BLaER1 treated with 17β-estradiol and CSF1 and Interleukin-3, amounts not matched to agents 10 nM and 100 nM (cell line): ENCODE data around the gene SPG21.
"Not testable (repeated sequence)": the region's sequence is repeated elsewhere in the genome, so short reads cannot be mapped to it uniquely, and the experiment has no call there.

Experiments
- H3K27ac ChIP-seq, 11 experiments: shearing (Covaris generic); formaldehyde crosslinking; 2 replicates each; pipeline ENCODE4 v1.8.1; 2022
- H3K27me3 ChIP-seq, 11 experiments: shearing (Covaris generic); formaldehyde crosslinking; 2 replicates each; pipeline ENCODE4 v1.8.1; 2022
- H3K36me3 ChIP-seq, 11 experiments: shearing (Covaris generic); formaldehyde crosslinking; 2 replicates each; pipeline ENCODE4 v1.8.1; 2022
- H3K4me1 ChIP-seq, 10 experiments: shearing (Covaris generic); formaldehyde crosslinking; 2 replicates each; pipeline ENCODE4 v1.8.1; 2022
- H3K4me2 ChIP-seq, 11 experiments: shearing (Covaris generic); formaldehyde crosslinking; 2 replicates each; pipeline ENCODE4 v1.8.1; 2022
- H3K4me3 ChIP-seq, 10 experiments: shearing (Covaris generic); formaldehyde crosslinking; 2 replicates each; pipeline ENCODE4 v1.8.1; 2022
- H3K9ac ChIP-seq, 11 experiments: shearing (Covaris generic); formaldehyde crosslinking; 2 replicates each; pipeline ENCODE4 v1.8.1; 2022
- H3K9me3 ChIP-seq, 11 experiments: shearing (Covaris generic); formaldehyde crosslinking; replicated peaks in 1 of 11; 2 replicates each; pipeline ENCODE4 v1.8.1; 2022
- H4K20me1 ChIP-seq, 11 experiments: shearing (Covaris generic); formaldehyde crosslinking; 2 replicates each; pipeline ENCODE4 v1.8.1; 2022
- Cebpa-rat ChIP-seq, 11 experiments: shearing (Covaris generic); IDR thresholded peaks; 2 replicates each; pipeline ENCODE4 v1.8.1; 2022

The SPG21 gene

GRCh38 chr15:65028921-65029735 lies 39.4 kb upstream of the SPG21 start, which contains the start of gene MTFMT:
MTFMT (minus strand) TSS chr15:65029639; CDS start chr15:65029613, 26 bp downstream.
- Histone ChIP-seq H3K9ac (peak within 1 kb of the TSS; percentile 81 to 96 (median 87)), H3K4me2 (peak within 1 kb of the TSS; percentile 88 to 98 (median 92)), H3K9me3 (no peaks in the 10 kb centered on the region), H3K36me3 (peaks cover 23 to 31% (median 28%) of the 10 kb centered on the region in 11 experiments; a peak in 21 of 22 replicates), H4K20me1 (peaks cover 0 to 9% (median 0%) of the 10 kb centered on the region in 11 experiments; a peak in 9 of 22 replicates), H3K27ac (peak within 1 kb of the TSS; percentile 23 to 89 (median 84); a peak in 21 of 22 replicates), H3K4me3 (peak within 1 kb of the TSS; percentile 83 to 99 (median 94)), H3K27me3 (no peaks in the 10 kb centered on the region), H3K4me1 (peaks cover 29 to 38% (median 35%) of the 10 kb centered on the region in 10 experiments)
- TF ChIP-seq Cebpa-rat (IDR thresholded peaks at IDR 0.05), result no peak

- Histone ChIP-seq H3K27ac (peak overlapping the region in 10 of 11 experiments; percentile 2 to 89 (median 81); a peak in 12 of 22 replicates), H3K9ac (peak overlapping the region; percentile 81 to 96 (median 87); a peak in 21 of 22 replicates)
These were observed 38.6 kb upstream of the SPG21 start for GRCh38 chr15:65028338-65028737.

GRCh38 chr15:65027593-65027992 lies 37.9 kb upstream of the SPG21 start:
- Histone ChIP-seq H3K4me2 (peak overlapping the region; percentile 88 to 98 (median 92)), H3K27ac (peak overlapping the region in 2 of 11 experiments; percentile 2 to 18; a peak in 1 of 22 replicates), H3K9me3 (no peaks in the 10 kb centered on the region), H3K4me3 (peak overlapping the region in 9 of 10 experiments; percentile 83 to 99 (median 96); a peak in 14 of 20 replicates), H4K20me1 (peaks cover 0 to 9% (median 0%) of the 10 kb centered on the region in 11 experiments; a peak in 9 of 22 replicates), H3K9ac (peak overlapping the region in 7 of 11 experiments; percentile 81 to 93 (median 90); a peak in 10 of 22 replicates), H3K27me3 (no peaks in the 10 kb centered on the region), H3K36me3 (peaks cover 25 to 45% (median 40%) of the 10 kb centered on the region in 11 experiments; a peak in 21 of 22 replicates), H3K4me1 (peaks cover 15 to 23% (median 20%) of the 10 kb centered on the region in 10 experiments)
- no peak for TF ChIP-seq Cebpa-rat (IDR thresholded peaks at IDR 0.05)

More at GRCh38 chr15:65028338-65028737, 38.6 kb upstream of the SPG21 start:
- H3K36me3 ChIP-seq, result peaks cover 23 to 39% (median 35%) of the 10 kb centered on the region in 11 experiments; a peak in 21 of 22 replicates
- peak overlapping the region; percentile 83 to 99 (median 94) for H3K4me3 ChIP-seq
- no peaks in the 10 kb centered on the region for H3K27me3 ChIP-seq
- no peaks in the 10 kb centered on the region for H3K9me3 ChIP-seq
- H3K4me1 ChIP-seq, result peaks cover 21 to 30% (median 28%) of the 10 kb centered on the region in 10 experiments
- H3K4me2 ChIP-seq, result peak overlapping the region; percentile 88 to 98 (median 92)
- TF ChIP-seq Cebpa-rat (IDR thresholded peaks at IDR 0.05), result no peak
- peaks cover 0 to 9% (median 0%) of the 10 kb centered on the region in 11 experiments; a peak in 9 of 22 replicates for H4K20me1 ChIP-seq

GRCh38 chr15:65026756-65027155 lies 37.0 kb upstream of the SPG21 start:
- Histone ChIP-seq H3K9me3 (no peaks in the 10 kb centered on the region), H3K4me3 (no peak overlapping the region), H3K4me1 (peaks cover 14 to 22% (median 19%) of the 10 kb centered on the region in 10 experiments), H4K20me1 (peaks cover 0 to 9% (median 0%) of the 10 kb centered on the region in 11 experiments; a peak in 9 of 22 replicates), H3K36me3 (peaks cover 33 to 52% (median 45%) of the 10 kb centered on the region in 11 experiments; a peak in 21 of 22 replicates), H3K27ac (no peak overlapping the region), H3K9ac (no peak overlapping the region), H3K4me2 (peak overlapping the region in 1 of 11 experiments; percentile 92; a peak in 3 of 22 replicates), H3K27me3 (no peaks in the 10 kb centered on the region)
- TF ChIP-seq Cebpa-rat (IDR thresholded peaks at IDR 0.05), result no peak

- no peaks in the 10 kb centered on the region for H3K27me3 ChIP-seq
- H3K27ac ChIP-seq, result no peak overlapping the region
- peaks cover 75 to 100% (median 92%) of the 10 kb centered on the region in 11 experiments for H3K36me3 ChIP-seq
- H4K20me1 ChIP-seq, result no peaks in the 10 kb centered on the region
- H3K9ac ChIP-seq, result no peak overlapping the region
- no peaks in the 10 kb centered on the region for H3K4me1 ChIP-seq
- no peak overlapping the region for H3K4me3 ChIP-seq
- no peak for TF ChIP-seq Cebpa-rat (IDR thresholded peaks at IDR 0.05)
- no peaks in the 10 kb centered on the region for H3K9me3 ChIP-seq
- no peak overlapping the region for H3K4me2 ChIP-seq
These were observed 31.8 kb upstream of the SPG21 start for GRCh38 chr15:65021488-65021887.

- H3K27me3 ChIP-seq, result no peaks in the 10 kb centered on the region
- peaks cover 0 to 3% (median 0%) of the 10 kb centered on the region in 11 experiments; a peak in 3 of 22 replicates for H3K9me3 ChIP-seq
- H3K27ac ChIP-seq, result no peak overlapping the region
- no peak for TF ChIP-seq Cebpa-rat (IDR thresholded peaks at IDR 0.05)
- no peaks in the 10 kb centered on the region for H3K4me1 ChIP-seq
- H3K9ac ChIP-seq, result no peak overlapping the region
- no peaks in the 10 kb centered on the region for H4K20me1 ChIP-seq
- no peak overlapping the region for H3K4me3 ChIP-seq
- peaks cover 75 to 100% (median 92%) of the 10 kb centered on the region in 11 experiments for H3K36me3 ChIP-seq
- no peak overlapping the region for H3K4me2 ChIP-seq
These were observed 30.7 kb upstream of the SPG21 start for GRCh38 chr15:65020419-65020818.

- 0 out of 22 replicates have a peak overlapping the region, but pooled peaks of 1 of the 11 experiments have one; percentile 12 for H3K4me2 ChIP-seq
- not testable (repeated sequence) for H4K20me1 ChIP-seq, H3K4me3 ChIP-seq, H3K4me1 ChIP-seq, H3K27me3 ChIP-seq, H3K9ac ChIP-seq
- H3K9me3 ChIP-seq, result peaks cover 16 to 27% (median 20%) of the 10 kb centered on the region in 11 experiments
- peaks cover 44 to 82% (median 60%) of the 10 kb centered on the region in 11 experiments for H3K36me3 ChIP-seq
- H3K27ac ChIP-seq, result 0 out of 22 replicates have a peak overlapping the region, but pooled peaks of 1 of the 11 experiments have one; percentile 1
These were observed 21.5 kb upstream of the SPG21 start for GRCh38 chr15:65011198-65011597.

- no peaks in the 10 kb centered on the region for H4K20me1 ChIP-seq
- no peak overlapping the region for H3K4me2 ChIP-seq
- H3K27ac ChIP-seq, result no peak overlapping the region
- peaks cover 34 to 82% (median 54%) of the 10 kb centered on the region in 11 experiments for H3K36me3 ChIP-seq
- no peak for TF ChIP-seq Cebpa-rat (IDR thresholded peaks at IDR 0.05)
- peaks cover 0 to 7% (median 0%) of the 10 kb centered on the region in 10 experiments; a peak in 6 of 20 replicates for H3K4me1 ChIP-seq
- H3K9me3 ChIP-seq, result peaks cover 8 to 12% (median 9%) of the 10 kb centered on the region in 11 experiments
- H3K4me3 ChIP-seq, result no peak overlapping the region
- no peak overlapping the region for H3K9ac ChIP-seq
- H3K27me3 ChIP-seq, result no peaks in the 10 kb centered on the region
These were observed 19.3 kb upstream of the SPG21 start for GRCh38 chr15:65008983-65009382.

GRCh38 chr15:65006876-65007275 lies 17.2 kb upstream of the SPG21 start:
- Histone ChIP-seq H3K27me3 (no peaks in the 10 kb centered on the region), H3K27ac (no peak overlapping the region)
- no peak for TF ChIP-seq Cebpa-rat (IDR thresholded peaks at IDR 0.05)

More at GRCh38 chr15:65006876-65007275, 17.2 kb upstream of the SPG21 start:
- Histone ChIP-seq H3K4me3 (no peak overlapping the region), H3K36me3 (peaks cover 27 to 82% (median 55%) of the 10 kb centered on the region in 11 experiments), H3K4me2 (no peak overlapping the region), H3K9ac (no peak overlapping the region), H3K9me3 (no peaks in the 10 kb centered on the region), H4K20me1 (no peaks in the 10 kb centered on the region), H3K4me1 (peaks cover 0 to 7% (median 0%) of the 10 kb centered on the region in 10 experiments; a peak in 6 of 20 replicates)
